GM12878 (cell line): ENCODE results near the gene JAKMIP1. TPM values are rescaled to one million over a fixed set of nuclear protein-coding genes. Genes with fewer than 3 reads are reported as not detected.

Source experiments
- ATAC-seq: fragments of 200-7000 bp; cut with Tn5 transposase; 3 replicates; pipeline ENCODE4 v1.9.1; 2020; ENCODE audit warnings: mild to moderate bottlenecking, moderate library complexity
- BruUV-seq: library from RNA; stranded (reverse); fragments of 400-500 nt; replicated peaks from 2 replicates; lab custom pipeline; 2021; lab: Mats Ljungman, UMichigan
- CTCF ChIA-PET: fragments of 300-600 bp; sonication (Branson Sonifier 250); formaldehyde crosslinking; extraction: SDS; loops from one replicate; lab custom pipeline; 2021; ENCODE audit warnings: inconsistent platforms; lab: Yijun Ruan, JAX
- POLR2A ChIA-PET: fragments of 350-600 bp; formaldehyde crosslinking; extraction: SDS; loops from one replicate; lab custom pipeline; 2021; ENCODE audit warnings: inconsistent platforms; lab: Charles Lee
- RAD21 ChIA-PET: fragments of 300-600 bp; sonication (Branson Sonifier 250); formaldehyde crosslinking; loops from one replicate; lab custom pipeline; 2023; ENCODE audit warnings: antibody characterized with exemption; ENCODE audit not compliant: unreplicated experiment; lab: Charles Lee
- SMC1A ChIA-PET: fragments of 300-600 bp; sonication (Branson Sonifier 250); formaldehyde crosslinking; loops from one replicate; lab custom pipeline; 2023; ENCODE audit not compliant: unreplicated experiment, uncharacterized antibody; lab: Charles Lee
- DNase-seq: peaks from one replicate; pipeline ENCODE4 v3.0.0-alpha.2; 2011; ENCODE audit warnings: low read depth, low spot score
- FAIRE-seq: peaks from 3 replicates; lab custom pipeline; 2011; peaks lifted over from hg19 to GRCh38; lab: Jason Lieb, UNC
- H2AFZ ChIP-seq: 2 replicates; pipeline ENCODE4 v1.6.0; 2011; ENCODE audit warnings: low read depth, low read length, control low read depth; ENCODE audit not compliant: control insufficient read depth
- H3K27ac ChIP-seq: 2 replicates; pipeline ENCODE4 v1.5.1; 2011; ENCODE audit warnings: control low read depth; ENCODE audit not compliant: control insufficient read depth, insufficient read depth
- H3K27me3 ChIP-seq, 2 experiments: replicated peaks in 1 of 2; 2 replicates each; pipeline versions ENCODE4 v1.6.0 to v1.6.1; 2011; ENCODE audit warnings: low read length in 1 of 2; ENCODE audit not compliant: control insufficient read depth in 2 of 2, insufficient read depth in 2 of 2
- H3K36me3 ChIP-seq, 2 experiments: 2 replicates each; pipeline ENCODE4 v1.5.1; 2011; ENCODE audit warnings: low read length in 1 of 2; ENCODE audit not compliant: control insufficient read depth in 2 of 2, insufficient read depth in 2 of 2
- H3K4me1 ChIP-seq: 2 replicates; pipeline ENCODE4 v1.6.1; 2011; ENCODE audit warnings: mild to moderate bottlenecking, low read length, moderate library complexity, mixed read lengths; ENCODE audit not compliant: control insufficient read depth, insufficient read depth
- H3K4me2 ChIP-seq: 2 replicates; pipeline ENCODE4 v1.6.0; 2011; ENCODE audit warnings: control low read depth; ENCODE audit not compliant: control insufficient read depth, insufficient read depth
- H3K4me3 ChIP-seq: fragments of 200-600 bp; sonication (generic); 2 replicates; pipeline ENCODE4 v1.5.1; 2016
- H3K79me2 ChIP-seq: 2 replicates; pipeline ENCODE4 v1.6.0; 2011; ENCODE audit warnings: low read length; ENCODE audit not compliant: control insufficient read depth, insufficient read depth
- H3K9ac ChIP-seq: 2 replicates; pipeline ENCODE4 v1.8.0; 2011; ENCODE audit warnings: low read length, control low read depth, mixed read lengths; ENCODE audit not compliant: control insufficient read depth, insufficient read depth
- H3K9me3 ChIP-seq: replicated peaks from 3 replicates; pipeline ENCODE4 v1.5.1; 2011; ENCODE audit warnings: mild to moderate bottlenecking, low read length; ENCODE audit not compliant: control insufficient read depth, insufficient read depth
- H4K20me1 ChIP-seq: 2 replicates; pipeline ENCODE4 v1.6.0; 2011; ENCODE audit not compliant: control insufficient read depth, insufficient read depth
- CBX3 ChIP-seq: fragments of 200-600 bp; sonication (generic); IDR thresholded peaks from 2 replicates; pipeline ENCODE4 v1.6.1; 2016; ENCODE audit warnings: low read depth, borderline replicate concordance
- CHD4 ChIP-seq: fragments of 200-600 bp; sonication (generic); IDR thresholded peaks from 2 replicates; pipeline ENCODE4 v1.6.1; 2016; ENCODE audit warnings: mild to moderate bottlenecking
- GATAD2B ChIP-seq: fragments of 450-650 bp; conservative IDR thresholded peaks from 2 replicates; pipeline ENCODE4 v1.6.1; 2017; ENCODE audit warnings: low read depth, mild to moderate bottlenecking, moderate library complexity
- IKZF2 ChIP-seq, 2 experiments: fragments of 450-650 bp; IDR thresholded peaks; 2 replicates each; pipeline ENCODE4 v1.6.1; 2017; ENCODE audit warnings: mild to moderate bottlenecking in 2 of 2, moderate library complexity in 2 of 2
- IRF5 ChIP-seq: fragments of 450-650 bp; IDR thresholded peaks from 2 replicates; pipeline ENCODE4 v1.6.1; 2017; ENCODE audit warnings: borderline replicate concordance
- MEF2B ChIP-seq: fragments of 450-650 bp; IDR thresholded peaks from 2 replicates; pipeline ENCODE4 v1.6.1; 2018; ENCODE audit warnings: mild to moderate bottlenecking, moderate library complexity; ENCODE audit not compliant: partially characterized antibody, poor library complexity, severe bottlenecking
- MTA2 ChIP-seq: fragments of 450-650 bp; IDR thresholded peaks from 2 replicates; pipeline ENCODE4 v1.6.1; 2016; ENCODE audit warnings: low read depth, mild to moderate bottlenecking, moderate library complexity
- NBN ChIP-seq: fragments of 450-650 bp; IDR thresholded peaks from 2 replicates; pipeline ENCODE4 v1.6.1; 2016
- RUNX3 ChIP-seq: IDR thresholded peaks from 2 replicates; pipeline ENCODE4 v1.6.1; 2012; ENCODE audit warnings: low read length, inconsistent platforms
- ZNF207 ChIP-seq: fragments of 450-650 bp; IDR thresholded peaks from 2 replicates; pipeline ENCODE4 v1.6.1; 2014; ENCODE audit warnings: antibody characterized with exemption, mild to moderate bottlenecking, borderline replicate concordance
- ZNF217 ChIP-seq: fragments of 450-650 bp; IDR thresholded peaks from 2 replicates; pipeline ENCODE4 v1.6.1; 2017; ENCODE audit warnings: antibody characterized with exemption, mild to moderate bottlenecking
- WGBS: methylation state at CpG from one replicate; pipeline ENCODE4 v1.1.6; 2016; ENCODE audit warnings: low lambda C conversion rate; ENCODE audit not compliant: insufficient replicate concordance, insufficient coverage; ENCODE audit errors: missing lambda C conversion rate; 5-methylcytosine and 5-hydroxymethylcytosine counted together
- in situ Hi-C: fragments of 300-500 bp; cut with MboI; formaldehyde crosslinking; loops from 9 replicates; pipeline ENCODE4 v1.14.3; 2018; ENCODE audit warnings: mixed read lengths
- intact Hi-C: fragments of 100-400 bp; cut with micrococcal nuclease; formaldehyde crosslinking; loops from one replicate; pipeline ENCODE4 v1.14.2; 2022; ENCODE audit not compliant: unreplicated experiment
- polyA plus RNA-seq, 11 experiments: library from polyadenylated mRNA; depleted of rRNA in 4 of 11; unstranded in 6 of 11; stranded (reverse) in 5 of 11; fragments of >200 nt; fragmentation: Nextera tagmentation in 4 of 11; fragmentation: Illumina TruSeq in 1 of 11; extraction: Ambion mirVana in 4 of 11; extraction: Trizol in 1 of 11; gene quantifications; 1 replicate in 1 of 11; 2 replicates in 10 of 11; pipeline versions ENCODE4 v1.2.1 to v1.2.3, GENCODE V29; 2011 to 2016; ENCODE audit warnings: inconsistent platforms in 2 of 11, missing spikeins in 2 of 11, low read depth in 1 of 11
- total RNA-seq, 4 experiments: library from RNA; depleted of rRNA in 3 of 4; stranded (reverse); fragments of >200 nt in 3 of 4; fragmentation: Illumina TruSeq in 1 of 4; extraction: Trizol in 1 of 4; gene quantifications; 2 replicates each; pipeline versions ENCODE4 v1.2.1 to v1.2.3, GENCODE V29; 2013 to 2021
- TF ChIP-seq, protein P1 (sequence below): fragments of 450-650 bp; IDR thresholded peaks from 2 replicates; pipeline ENCODE4 v1.6.1; 2016; ENCODE audit warnings: mild to moderate bottlenecking, moderate library complexity, borderline replicate concordance
- TF ChIP-seq, protein P2 (sequence below): fragments of 450-650 bp; IDR thresholded peaks from 2 replicates; pipeline ENCODE4 v1.6.1; 2017; ENCODE audit warnings: low read depth, mild to moderate bottlenecking, moderate library complexity
- TF ChIP-seq, protein P3 (sequence below): fragments of 450-650 bp; IDR thresholded peaks from 2 replicates; pipeline ENCODE4 v1.6.1; 2016; ENCODE audit warnings: mild to moderate bottlenecking

JAKMIP1 gene
- total and polyA plus RNA-seq, 10 of the 15 experiments (the other 5 are each of a cell fraction or from before 2014, with no cell fraction given), result 0.52 to 16.7 (median 12.3) TPM

GRCh38 chr4:6195602-6196319, 4.6 kb downstream of the JAKMIP1 start:
- Histone ChIP-seq H3K9me3 (no peaks in the 10 kb centered on the region), H3K4me1 (peaks cover 29% of the 10 kb centered on the region), H3K9ac (no peak overlapping the region; the same call in 1 of the 2 replicates), H2AFZ (no peak overlapping the region), H4K20me1 (no peaks in the 10 kb centered on the region), H3K4me2 (peak overlapping the region; percentile 42; the same call in 1 of the 2 replicates), H3K27ac (no peak overlapping the region), H3K4me3 (no peak overlapping the region; the same call in 1 of the 2 replicates), H3K27me3 (no peaks in the 10 kb centered on the region), H3K36me3 (peaks cover 0 to 2% of the 10 kb centered on the region in 2 experiments; a peak in 2 of 4 replicates), H3K79me2 (peaks cover 18% of the 10 kb centered on the region)
- SMC1A ChIA-PET, result interaction anchor here (2.4 to 10.3 kb wide), 2 partner anchors 14 to 55 kb away, joined by 5 to 161 read pairs; no protein-coding TSS in a partner anchor
- CTCF ChIA-PET, result interaction anchor here (0.7 to 2.5 kb wide), 4 partner anchors 13 to 61 kb away, joined by 3 to 11 read pairs (median 6); no protein-coding TSS in a partner anchor
- BruUV-seq, result no TSS peak
- in situ Hi-C loops, result loop anchor here (10.0 kb wide), 1 partner anchor 1579 kb away; no protein-coding TSS in a partner anchor
- RAD21 ChIA-PET, result interaction anchor here (1.7 to 8.0 kb wide), 2 partner anchors 16 to 62 kb away, joined by 4 to 120 read pairs; no protein-coding TSS in a partner anchor
- 62% methylated on average over 12 of the region's 12 CpGs for WGBS
- FAIRE-seq (no peak), DNase-seq (no peak), ATAC-seq (no peak)
- intact Hi-C loops, result no loop called here
- POLR2A ChIA-PET, result interaction anchor here (1.1 to 1.5 kb wide), 3 partner anchors 13 to 65 kb away, joined by 3 to 7 read pairs (median 6); no protein-coding TSS in a partner anchor
- TF ChIP-seq CHD4, result no peak
- peak; percentile 50 for TF ChIP-seq MEF2B
- TF ChIP-seq, protein P1, sequence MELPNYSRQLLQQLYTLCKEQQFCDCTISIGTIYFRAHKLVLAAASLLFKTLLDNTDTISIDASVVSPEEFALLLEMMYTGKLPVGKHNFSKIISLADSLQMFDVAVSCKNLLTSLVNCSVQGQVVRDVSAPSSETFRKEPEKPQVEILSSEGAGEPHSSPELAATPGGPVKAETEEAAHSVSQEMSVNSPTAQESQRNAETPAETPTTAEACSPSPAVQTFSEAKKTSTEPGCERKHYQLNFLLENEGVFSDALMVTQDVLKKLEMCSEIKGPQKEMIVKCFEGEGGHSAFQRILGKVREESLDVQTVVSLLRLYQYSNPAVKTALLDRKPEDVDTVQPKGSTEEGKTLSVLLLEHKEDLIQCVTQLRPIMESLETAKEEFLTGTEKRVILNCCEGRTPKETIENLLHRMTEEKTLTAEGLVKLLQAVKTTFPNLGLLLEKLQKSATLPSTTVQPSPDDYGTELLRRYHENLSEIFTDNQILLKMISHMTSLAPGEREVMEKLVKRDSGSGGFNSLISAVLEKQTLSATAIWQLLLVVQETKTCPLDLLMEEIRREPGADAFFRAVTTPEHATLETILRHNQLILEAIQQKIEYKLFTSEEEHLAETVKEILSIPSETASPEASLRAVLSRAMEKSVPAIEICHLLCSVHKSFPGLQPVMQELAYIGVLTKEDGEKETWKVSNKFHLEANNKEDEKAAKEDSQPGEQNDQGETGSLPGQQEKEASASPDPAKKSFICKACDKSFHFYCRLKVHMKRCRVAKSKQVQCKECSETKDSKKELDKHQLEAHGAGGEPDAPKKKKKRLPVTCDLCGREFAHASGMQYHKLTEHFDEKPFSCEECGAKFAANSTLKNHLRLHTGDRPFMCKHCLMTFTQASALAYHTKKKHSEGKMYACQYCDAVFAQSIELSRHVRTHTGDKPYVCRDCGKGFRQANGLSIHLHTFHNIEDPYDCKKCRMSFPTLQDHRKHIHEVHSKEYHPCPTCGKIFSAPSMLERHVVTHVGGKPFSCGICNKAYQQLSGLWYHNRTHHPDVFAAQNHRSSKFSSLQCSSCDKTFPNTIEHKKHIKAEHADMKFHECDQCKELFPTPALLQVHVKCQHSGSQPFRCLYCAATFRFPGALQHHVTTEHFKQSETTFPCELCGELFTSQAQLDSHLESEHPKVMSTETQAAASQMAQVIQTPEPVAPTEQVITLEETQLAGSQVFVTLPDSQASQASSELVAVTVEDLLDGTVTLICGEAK, result peak; percentile 96
- TF ChIP-seq ZNF217, result no peak
- peak in 1 of 2 experiments; percentile 11; a peak in 1 of 4 replicates for TF ChIP-seq IKZF2 (IDR thresholded peaks at IDR 0.05)
- 0 out of 2 replicates have a peak, but pooled peaks have one; percentile 14 for TF ChIP-seq RUNX3
- TF ChIP-seq GATAD2B, result 0 out of 2 replicates have a peak, but pooled peaks have one; percentile 28
- TF ChIP-seq, protein P2, sequence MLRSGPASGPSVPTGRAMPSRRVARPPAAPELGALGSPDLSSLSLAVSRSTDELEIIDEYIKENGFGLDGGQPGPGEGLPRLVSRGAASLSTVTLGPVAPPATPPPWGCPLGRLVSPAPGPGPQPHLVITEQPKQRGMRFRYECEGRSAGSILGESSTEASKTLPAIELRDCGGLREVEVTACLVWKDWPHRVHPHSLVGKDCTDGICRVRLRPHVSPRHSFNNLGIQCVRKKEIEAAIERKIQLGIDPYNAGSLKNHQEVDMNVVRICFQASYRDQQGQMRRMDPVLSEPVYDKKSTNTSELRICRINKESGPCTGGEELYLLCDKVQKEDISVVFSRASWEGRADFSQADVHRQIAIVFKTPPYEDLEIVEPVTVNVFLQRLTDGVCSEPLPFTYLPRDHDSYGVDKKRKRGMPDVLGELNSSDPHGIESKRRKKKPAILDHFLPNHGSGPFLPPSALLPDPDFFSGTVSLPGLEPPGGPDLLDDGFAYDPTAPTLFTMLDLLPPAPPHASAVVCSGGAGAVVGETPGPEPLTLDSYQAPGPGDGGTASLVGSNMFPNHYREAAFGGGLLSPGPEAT, result peak; percentile 31; the same call in 1 of the 2 replicates
- 0 out of 2 replicates have a peak, but pooled peaks have one; percentile 30 for TF ChIP-seq NBN
- TF ChIP-seq, protein P3, sequence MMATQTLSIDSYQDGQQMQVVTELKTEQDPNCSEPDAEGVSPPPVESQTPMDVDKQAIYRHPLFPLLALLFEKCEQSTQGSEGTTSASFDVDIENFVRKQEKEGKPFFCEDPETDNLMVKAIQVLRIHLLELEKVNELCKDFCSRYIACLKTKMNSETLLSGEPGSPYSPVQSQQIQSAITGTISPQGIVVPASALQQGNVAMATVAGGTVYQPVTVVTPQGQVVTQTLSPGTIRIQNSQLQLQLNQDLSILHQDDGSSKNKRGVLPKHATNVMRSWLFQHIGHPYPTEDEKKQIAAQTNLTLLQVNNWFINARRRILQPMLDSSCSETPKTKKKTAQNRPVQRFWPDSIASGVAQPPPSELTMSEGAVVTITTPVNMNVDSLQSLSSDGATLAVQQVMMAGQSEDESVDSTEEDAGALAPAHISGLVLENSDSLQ, result peak; percentile 47; the same call in 1 of the 2 replicates
- 0 out of 2 replicates have a peak, but pooled peaks have one; percentile 30 for TF ChIP-seq ZNF207
- TF ChIP-seq MTA2, result peak; percentile 32; the same call in 1 of the 2 replicates
- no peak for TF ChIP-seq CBX3
- no peak for TF ChIP-seq IRF5
